GM21447 (cell line): Measurements from ENCODE around the gene NFXL1.
"Not testable (repeated sequence)": the region's sequence is repeated elsewhere in the genome, so short reads cannot be mapped to it uniquely, and the experiment has no call there.

Experiments used
- ATAC-seq: cut with Tn5 transposase; IDR thresholded peaks from one replicate; pipeline ENCODE4 v1.9.1; 2021; ENCODE audit not compliant: unreplicated experiment

The NFXL1 gene

GRCh38 chr4:47914220-47914925, at the start of gene NFXL1:
Gene NFXL1 (minus strand): TSS chr4:47914583. CDS start chr4:47914203, 380 bp downstream.
- ATAC-seq, result peak; percentile 97

- no peak for ATAC-seq
Observed at GRCh38 chr4:47954677-47955076, 40.3 kb upstream of the NFXL1 start.

GRCh38 chr4:47954245-47954644, 39.9 kb upstream of the NFXL1 start:
- ATAC-seq, result no peak

- no peak for ATAC-seq
Observed at GRCh38 chr4:47945930-47946726, 31.7 kb upstream of the NFXL1 start.

GRCh38 chr4:47942081-47942819, 27.9 kb upstream of the NFXL1 start:
- no peak for ATAC-seq

GRCh38 chr4:47939456-47939855, 25.1 kb upstream of the NFXL1 start:
- ATAC-seq, result no peak

GRCh38 chr4:47936336-47936735, 22.0 kb upstream of the NFXL1 start:
- ATAC-seq, result no peak

- ATAC-seq, result peak; percentile 61
Observed at GRCh38 chr4:47933840-47934239, 19.5 kb upstream of the NFXL1 start.

- no peak for ATAC-seq
Observed at GRCh38 chr4:47930971-47931804, 16.8 kb upstream of the NFXL1 start.

GRCh38 chr4:47929682-47930201, 15.4 kb upstream of the NFXL1 start:
- no peak for ATAC-seq

GRCh38 chr4:47926667-47927258, 12.4 kb upstream of the NFXL1 start:
- peak; percentile 97 for ATAC-seq

GRCh38 chr4:47923261-47923608, 8.9 kb upstream of the NFXL1 start:
- ATAC-seq, result not testable (repeated sequence)

- ATAC-seq, result not testable (repeated sequence)
Observed at GRCh38 chr4:47922436-47923260, 8.3 kb upstream of the NFXL1 start.

GRCh38 chr4:47917163-47917562, 2.8 kb upstream of the NFXL1 start:
- not testable (repeated sequence) for ATAC-seq

GRCh38 chr4:47915378-47915777, 995 bp upstream of the NFXL1 start:
- ATAC-seq, result no peak

GRCh38 chr4:47914926-47915237, 499 bp upstream of the NFXL1 start:
- ATAC-seq, result peak; percentile 14

- peak; percentile 16 for ATAC-seq
Observed at GRCh38 chr4:47913861-47914219, 543 bp downstream of the NFXL1 start.

- ATAC-seq, result no peak
Observed at GRCh38 chr4:47913330-47913729, 1.1 kb downstream of the NFXL1 start.

- ATAC-seq, result no peak
Observed at GRCh38 chr4:47907089-47907646, 7.2 kb downstream of the NFXL1 start.
